Measurements from ENCODE around the gene VPS37C. TPM values are rescaled to one million over a fixed set of nuclear protein-coding genes. Genes with fewer than 3 reads are reported as not detected.

Gene VPS37C
- total RNA-seq (ENCODE audit: low replicate concordance): 4.2 and 4.8 TPM in 2 replicates

GRCh38 chr11:61161190-61162091, at the start of gene VPS37C:
Gene VPS37C (minus strand): TSS chr11:61161426. CDS start chr11:61138829, 22,597 bp downstream.

GRCh38 chr11:61202950-61203746, 41.9 kb upstream of the VPS37C start, which contains the start of gene PGA3:
Gene PGA3 (plus strand): TSS chr11:61203515. CDS start chr11:61203565, 50 bp downstream.

Other genes starting within 250 kb of the VPS37C start
- 20.7 and 25.2 TPM in 2 replicates for gene TMEM109, start 247.3 kb downstream of the VPS37C start, total RNA-seq (ENCODE audit: low replicate concordance)
- 7.5 and 44.6 TPM in 2 replicates for gene TMEM132A, start 237.0 kb downstream of the VPS37C start, total RNA-seq (ENCODE audit: low replicate concordance)
- 8.8 and 34.5 TPM in 2 replicates for gene SLC15A3, start 209.2 kb downstream of the VPS37C start, total RNA-seq (ENCODE audit: low replicate concordance)
- not detected in 2 replicates for gene CD6, start 189.7 kb downstream of the VPS37C start, total RNA-seq (ENCODE audit: low replicate concordance)
- gene CD5, start 58.9 kb downstream of the VPS37C start, total RNA-seq (ENCODE audit: low replicate concordance): not detected in 2 replicates
- 2.8 TPM in 1 of 2 replicates, not detected in the other for gene PGA3, start 42.1 kb upstream of the VPS37C start, total RNA-seq (ENCODE audit: low replicate concordance)
- gene PGA4, start 60.9 kb upstream of the VPS37C start, total RNA-seq (ENCODE audit: low replicate concordance): 0.59 TPM in 1 of 2 replicates, not detected in the other
- 1.1 TPM in 1 of 2 replicates, not detected in the other for gene PGA5, start 79.7 kb upstream of the VPS37C start, total RNA-seq (ENCODE audit: low replicate concordance)
- 0.38 and 3.3 TPM in 2 replicates for gene VWCE, start 133.9 kb upstream of the VPS37C start, total RNA-seq (ENCODE audit: low replicate concordance)
- 299 and 506 TPM in 2 replicates for gene DDB1, start 171.7 kb upstream of the VPS37C start, total RNA-seq (ENCODE audit: low replicate concordance)
- 10.3 and 21.0 TPM in 2 replicates for gene TKFC, start 171.8 kb upstream of the VPS37C start, total RNA-seq (ENCODE audit: low replicate concordance)
- 28.0 and 105 TPM in 2 replicates for gene CYB561A3, start 200.5 kb upstream of the VPS37C start, total RNA-seq (ENCODE audit: low replicate concordance)
- 10.4 and 26.0 TPM in 2 replicates for gene TMEM138, start 200.9 kb upstream of the VPS37C start, total RNA-seq (ENCODE audit: low replicate concordance)
- gene TMEM216, start 231.2 kb upstream of the VPS37C start, total RNA-seq (ENCODE audit: low replicate concordance): 10.4 and 10.6 TPM in 2 replicates